Measurements from ENCODE around the gene GATA5. TPM values are rescaled to one million over a fixed set of nuclear protein-coding genes. Genes with fewer than 3 reads are reported as not detected.

GATA5 gene
- total RNA-seq, 1 experiment from 2014 or later, result not detected

DNA sequence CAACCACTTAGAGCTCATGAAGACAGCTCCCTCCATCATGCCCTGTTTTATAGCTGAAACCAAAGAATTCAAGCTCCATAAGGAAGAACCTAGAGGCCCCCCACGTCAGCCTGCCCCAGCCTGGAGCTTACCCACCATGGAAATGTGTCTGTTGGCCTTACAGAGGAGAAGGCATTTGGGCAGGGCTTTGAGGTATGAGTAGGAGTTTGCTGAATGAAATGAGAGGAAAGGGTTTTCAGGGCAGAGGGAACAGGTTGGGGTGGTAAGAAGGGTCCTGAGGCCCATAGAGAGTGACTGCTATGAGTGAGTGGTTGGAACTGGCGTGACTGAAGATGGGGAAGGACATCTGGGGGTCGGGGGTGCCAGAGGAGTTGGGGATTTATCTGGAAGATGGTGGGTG, 12.7 kb upstream of the GATA5 start:
- DNase-seq (ENCODE audit: low read depth), result no peak

DNA sequence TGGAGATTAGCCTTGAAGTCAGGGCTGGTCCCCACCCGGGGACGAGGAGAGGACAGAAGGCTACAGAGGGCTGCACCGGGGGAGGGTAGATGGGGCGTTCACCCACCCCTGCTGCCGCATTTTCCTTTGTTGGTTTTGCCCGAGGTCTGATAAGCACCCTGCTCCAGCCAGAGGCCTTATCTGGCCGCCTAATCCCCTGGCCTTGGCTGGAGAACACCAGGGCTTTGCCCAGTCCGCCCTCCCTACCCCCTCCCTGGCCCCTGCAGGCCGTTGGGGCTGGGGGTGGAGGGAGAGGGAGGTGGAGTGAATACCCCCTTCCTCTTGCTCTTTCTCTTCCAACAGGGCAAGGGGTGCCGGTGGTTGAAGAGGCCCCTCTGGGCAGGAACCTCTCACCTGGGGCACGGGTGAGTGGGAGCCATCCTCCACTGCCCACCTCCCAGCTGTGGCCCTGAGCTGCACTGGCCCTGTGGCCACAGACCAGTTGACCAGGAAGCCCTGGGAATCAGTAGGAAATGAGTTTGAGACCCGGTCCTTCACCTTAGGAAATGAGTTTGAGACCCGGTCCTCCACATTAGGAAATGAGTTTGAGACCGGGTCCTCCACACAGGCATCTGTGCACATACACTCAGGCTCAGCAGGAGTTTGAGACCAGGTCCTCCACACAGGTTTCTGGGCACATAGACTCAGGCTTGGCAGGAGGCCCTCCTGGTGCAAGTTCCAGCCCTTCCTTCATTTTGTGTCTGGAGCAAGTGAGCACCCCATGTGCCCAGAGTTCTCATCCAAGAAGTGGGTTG, 12.0 kb upstream of the GATA5 start:
- no peak for DNase-seq (ENCODE audit: low read depth)

DNA sequence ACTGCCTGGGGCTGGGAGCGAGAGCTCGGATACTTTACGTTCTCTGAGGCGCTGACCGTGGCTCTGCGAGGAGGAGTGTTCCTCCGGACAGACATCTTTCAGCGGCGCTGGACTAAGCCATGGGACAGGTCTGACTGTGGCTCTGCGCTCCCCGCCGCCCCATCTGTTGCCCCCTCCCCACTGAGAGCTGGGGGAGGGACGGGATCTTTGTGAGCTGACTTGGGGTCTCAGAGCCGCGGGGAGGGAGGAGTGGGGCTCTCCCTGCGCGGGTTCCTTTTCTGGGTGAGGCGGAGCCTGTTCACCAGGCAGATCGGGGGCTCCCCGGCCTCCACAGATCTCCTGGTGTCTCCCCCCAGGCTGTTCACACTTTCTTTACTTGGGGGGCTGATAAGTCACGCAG, 11.3 kb upstream of the GATA5 start:
- DNase-seq (ENCODE audit: low read depth), result no peak

DNA sequence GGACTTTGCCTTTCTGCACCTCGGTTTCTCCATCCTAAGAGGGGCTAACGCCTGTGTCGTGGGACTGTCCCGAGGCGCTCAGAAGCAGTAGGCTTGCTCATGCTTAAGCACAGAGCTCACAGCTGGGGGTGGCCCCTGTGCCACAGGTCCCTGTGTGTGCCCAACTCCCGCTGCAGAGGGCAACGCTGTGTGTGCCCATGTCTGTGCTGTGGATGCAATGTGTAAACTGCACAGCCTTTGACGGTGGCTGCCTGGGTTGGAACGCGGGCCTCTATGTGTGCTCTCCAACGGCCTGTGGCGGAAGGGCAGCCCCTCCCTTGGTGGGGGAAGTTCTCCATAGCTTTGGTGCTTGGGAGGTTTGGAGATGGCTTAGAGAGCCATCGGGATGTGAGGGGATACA, 10.7 kb upstream of the GATA5 start:
- no peak for DNase-seq (ENCODE audit: low read depth)

DNA sequence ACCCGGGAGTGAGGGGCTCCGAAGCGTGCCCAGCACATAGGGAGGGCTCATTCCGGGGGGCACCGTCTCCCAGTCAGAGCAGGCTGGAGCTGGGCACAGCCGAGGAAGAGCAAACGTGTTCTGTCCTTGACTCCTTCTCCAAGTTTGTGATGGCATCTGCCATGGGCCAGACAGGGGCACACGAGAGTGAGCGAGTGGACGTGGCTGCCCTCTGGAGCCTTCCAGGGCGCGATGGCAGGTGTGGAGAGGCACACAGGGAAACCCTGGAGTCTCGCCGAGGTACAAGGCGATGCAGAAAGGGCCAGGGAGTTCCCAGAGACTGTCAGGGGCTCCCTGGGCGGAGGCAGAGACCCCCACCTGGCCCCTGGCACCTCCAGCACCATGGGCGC, 9.9 kb upstream of the GATA5 start:
- DNase-seq (ENCODE audit: low read depth), result no peak

DNA sequence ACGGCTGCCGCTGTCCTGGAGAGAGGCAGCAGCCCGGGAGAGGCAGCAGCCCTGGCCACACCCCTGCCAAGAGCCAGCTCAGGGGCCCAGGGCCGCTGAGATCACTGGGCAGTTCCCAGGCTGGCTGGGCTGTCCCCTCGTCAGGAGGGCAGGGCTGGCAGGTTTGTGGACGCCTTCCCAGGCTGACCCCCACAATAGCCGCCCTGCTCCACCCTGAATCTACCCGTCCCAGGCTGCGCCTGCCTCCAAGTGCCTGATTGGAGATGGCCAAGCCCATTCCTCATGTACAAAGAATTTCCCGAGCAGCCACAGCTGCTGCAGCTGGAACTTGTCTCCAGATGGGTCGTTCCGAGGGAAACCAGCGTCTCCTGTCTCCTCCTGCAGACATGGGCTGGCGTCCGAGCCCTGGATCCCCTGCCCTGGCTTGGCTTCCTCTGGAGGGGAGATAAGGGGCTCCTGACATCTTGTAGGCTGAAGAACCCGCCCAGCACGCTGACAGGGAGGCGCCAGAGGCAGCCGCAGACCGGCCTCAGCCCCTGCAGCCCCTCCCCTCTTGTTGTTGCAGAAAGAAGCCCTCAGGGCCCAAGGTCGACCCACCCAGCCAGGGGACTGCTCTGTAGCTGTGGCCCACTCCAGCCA, 9.4 kb upstream of the GATA5 start:
- DNase-seq (ENCODE audit: low read depth), result peak; percentile 40

DNA sequence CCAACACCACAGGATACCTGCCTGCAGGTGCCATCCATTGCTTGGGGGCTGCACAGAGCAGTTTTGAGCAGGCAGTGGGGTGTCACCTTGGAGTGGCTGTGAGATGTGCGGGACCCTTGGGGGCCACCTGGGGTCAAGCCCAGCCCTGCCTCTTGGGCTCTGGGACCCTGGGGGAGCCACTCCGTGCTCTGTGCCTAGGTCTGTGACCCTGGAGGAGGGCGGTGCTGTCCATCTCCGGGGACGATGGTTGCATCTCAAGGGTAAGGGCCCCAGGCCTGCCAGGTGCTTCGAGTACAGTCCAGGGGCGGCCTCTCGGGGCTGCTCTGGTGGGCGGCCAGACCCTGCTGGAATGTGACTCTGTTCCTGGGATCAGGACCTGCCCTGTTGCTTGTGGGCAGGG, 8.7 kb upstream of the GATA5 start:
- DNase-seq (ENCODE audit: low read depth), result no peak

DNA sequence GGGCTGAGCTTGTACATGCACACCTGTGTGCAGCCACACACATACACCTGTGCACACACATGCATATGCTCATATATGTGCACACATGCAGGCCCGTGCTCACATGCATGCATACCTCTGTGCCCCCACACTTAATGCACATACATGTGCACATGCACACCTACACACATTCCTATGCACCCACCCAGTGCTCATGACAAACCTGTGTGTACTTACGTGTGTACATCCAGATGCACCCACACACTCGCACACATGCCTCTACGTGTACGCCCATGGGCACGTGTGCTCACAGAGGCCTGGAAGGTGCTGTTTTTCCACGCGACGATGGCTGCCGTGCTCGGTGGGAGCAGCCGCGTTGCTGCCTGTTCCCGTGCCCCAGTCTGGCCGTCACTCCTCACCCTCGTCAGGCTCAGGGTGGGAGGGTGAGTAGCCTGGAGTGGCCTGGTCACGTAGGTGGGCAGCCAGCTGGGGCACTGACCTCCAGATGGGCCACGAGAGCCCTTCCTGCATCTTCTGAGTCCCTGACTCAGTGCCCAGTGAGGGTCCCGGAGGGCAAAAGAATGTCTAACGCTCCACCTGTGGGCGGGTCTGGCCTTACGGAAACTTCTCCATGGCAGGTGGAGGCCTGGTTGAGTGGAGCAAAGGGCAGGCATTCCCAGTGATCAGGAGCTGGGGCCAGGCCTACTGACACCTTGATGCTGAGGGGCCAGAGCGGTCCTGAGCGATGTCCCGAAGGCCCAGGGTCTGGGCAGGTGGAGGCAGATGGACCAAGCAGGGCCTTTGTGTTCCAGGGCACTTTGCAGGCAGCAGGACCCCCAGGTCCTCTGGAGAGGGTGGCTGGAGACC, 8.0 kb upstream of the GATA5 start:
- DNase-seq (ENCODE audit: low read depth), result no peak

DNA sequence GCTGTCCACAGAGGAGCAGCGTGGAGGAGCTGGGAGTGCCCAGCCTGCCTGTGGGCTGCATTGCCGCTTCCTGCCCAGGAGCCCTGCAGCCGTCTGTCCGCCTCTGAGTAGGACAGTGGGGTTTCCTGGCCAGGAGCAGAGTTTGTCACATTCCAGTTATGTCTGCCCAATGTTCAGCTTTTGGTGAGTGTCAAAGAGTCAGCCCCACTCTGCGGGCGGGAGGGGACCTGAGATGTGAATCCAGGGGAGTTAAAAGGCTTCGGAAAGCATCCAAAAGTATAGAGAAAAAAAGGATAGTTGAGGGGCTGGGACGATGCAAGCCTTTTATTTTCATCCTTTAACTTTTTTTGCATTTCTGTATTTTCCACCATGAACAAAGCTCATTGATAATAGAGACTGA, 7.2 kb upstream of the GATA5 start:
- DNase-seq (ENCODE audit: low read depth), result no peak

DNA sequence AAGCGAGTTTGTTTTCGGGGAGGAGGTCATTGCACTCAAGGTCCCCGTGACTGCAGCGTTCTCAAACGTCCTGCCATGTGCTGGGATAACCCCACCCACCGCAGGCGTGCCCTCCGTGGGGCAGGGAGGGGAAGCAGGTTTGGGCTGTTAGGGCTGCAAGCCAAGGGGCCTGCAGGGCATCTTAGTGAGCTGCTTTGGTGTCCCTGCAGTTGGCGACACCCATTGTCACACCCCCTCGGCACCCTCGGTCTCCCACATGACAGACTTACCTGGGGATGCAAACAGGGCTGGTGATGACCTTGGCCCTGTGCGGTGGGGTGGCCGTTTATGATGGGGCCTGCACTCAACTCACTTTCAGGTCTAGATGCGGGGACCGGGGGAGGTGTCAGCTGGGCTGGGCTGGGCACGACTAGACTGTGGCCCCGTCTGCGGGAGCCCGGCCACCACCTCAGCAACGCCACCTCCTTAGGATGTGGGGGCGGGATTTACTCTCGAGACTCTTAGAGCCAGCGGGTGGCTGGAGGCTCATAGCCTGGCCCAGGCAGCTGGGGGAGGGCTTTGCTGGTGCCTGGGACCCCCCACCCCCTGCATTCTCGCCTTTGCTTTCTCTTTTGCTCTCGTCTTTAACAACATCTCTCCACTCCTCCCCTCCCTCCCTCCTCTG, 6.5 kb upstream of the GATA5 start:
- DNase-seq (ENCODE audit: low read depth), result no peak

DNA sequence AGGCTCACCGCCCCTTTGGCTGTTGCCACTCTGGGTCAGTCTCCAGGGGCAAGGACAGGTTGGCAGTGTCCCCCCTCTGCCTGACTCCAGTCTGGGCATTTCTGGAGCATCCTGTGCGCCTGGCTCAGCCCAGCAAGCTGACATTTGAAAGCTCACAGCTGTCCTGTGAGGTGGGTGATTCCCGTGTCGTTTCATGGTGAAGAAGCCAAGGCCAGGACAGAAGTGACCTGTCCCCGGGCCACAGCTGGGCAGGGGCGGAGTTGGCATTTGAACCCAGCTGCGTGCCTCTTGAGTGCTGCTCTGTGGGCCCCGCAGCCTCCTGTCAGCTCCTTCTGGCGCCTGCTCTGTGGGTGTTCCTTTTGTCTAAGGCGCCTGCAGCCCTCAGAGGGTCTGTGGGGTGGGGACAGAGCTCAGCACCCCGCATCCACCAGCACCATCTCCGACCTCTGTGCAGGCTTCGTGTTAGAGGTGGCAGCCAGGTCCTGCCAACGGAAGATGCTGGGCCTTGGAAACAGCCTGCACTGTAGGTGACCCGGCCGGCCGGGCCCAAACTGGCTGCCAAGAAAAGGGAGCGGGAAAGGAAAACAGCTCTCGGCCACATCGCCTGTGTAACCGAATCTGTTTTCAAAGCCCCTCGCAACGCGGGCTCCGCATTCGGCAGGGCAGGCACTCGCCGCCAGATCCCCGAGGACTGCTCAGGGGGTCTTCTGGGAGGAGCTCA, 5.8 kb upstream of the GATA5 start:
- DNase-seq (ENCODE audit: low read depth), result no peak

DNA sequence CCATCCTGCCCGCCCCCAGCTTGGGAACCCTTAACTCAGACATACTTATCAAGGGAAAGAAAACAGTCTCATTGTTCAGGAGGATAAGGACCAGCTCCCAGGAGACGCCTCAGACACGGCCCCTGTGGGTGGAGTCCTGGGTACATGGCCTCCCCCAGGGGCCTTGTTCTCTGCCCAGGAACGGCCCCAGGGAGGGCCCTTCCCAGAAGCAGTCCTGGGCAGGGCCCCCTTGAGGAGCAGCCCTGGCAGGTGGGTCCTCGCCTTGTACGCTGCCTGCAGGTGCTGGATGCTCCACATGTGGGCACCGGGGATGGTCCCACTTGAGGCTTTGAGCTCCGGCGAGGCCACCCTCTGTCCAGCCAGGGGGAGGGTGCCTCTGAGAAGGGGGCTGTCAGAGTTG, 4.5 kb upstream of the GATA5 start:
- no peak for DNase-seq (ENCODE audit: low read depth)

DNA sequence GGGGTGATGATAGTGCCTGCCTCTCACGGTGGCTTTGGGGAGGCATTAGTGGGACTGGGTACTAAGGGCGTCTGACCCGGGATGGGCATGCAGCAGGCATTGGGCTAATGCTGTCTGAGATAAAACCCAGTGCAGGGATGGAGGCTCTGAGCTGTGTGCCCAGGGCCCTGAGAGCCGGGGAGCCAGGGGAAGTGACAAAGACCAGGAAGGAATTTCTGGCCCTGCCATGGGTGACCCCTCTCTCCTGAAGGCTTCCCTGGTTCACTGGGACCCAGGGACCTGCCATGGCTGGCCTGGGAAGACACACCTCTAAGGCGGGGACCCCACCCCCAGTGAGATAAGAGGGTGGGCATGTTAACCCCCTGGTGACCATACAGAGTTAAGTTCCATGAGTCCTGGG, 3.9 kb upstream of the GATA5 start:
- no peak for DNase-seq (ENCODE audit: low read depth)

DNA sequence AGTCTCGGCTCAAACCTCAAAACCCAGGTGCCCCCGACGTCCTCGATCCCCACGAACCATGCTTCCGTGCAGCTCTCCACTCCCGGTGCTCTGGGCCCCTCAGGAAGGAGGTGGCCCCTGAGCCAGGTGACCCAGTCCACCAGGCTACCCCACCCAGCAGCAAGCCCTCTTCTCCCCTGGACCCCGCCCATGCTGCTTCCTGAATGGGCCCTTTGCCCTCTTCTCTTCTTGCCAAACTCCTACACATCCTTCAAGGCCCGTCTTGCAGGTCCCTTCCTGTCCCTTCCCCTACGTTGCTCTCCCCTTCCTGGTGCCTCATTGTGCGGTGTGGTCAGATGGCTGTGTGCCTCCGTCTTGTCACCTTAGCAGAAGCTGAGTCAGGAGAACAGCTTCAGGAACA, 3.4 kb upstream of the GATA5 start:
- no peak for DNase-seq (ENCODE audit: low read depth)

DNA sequence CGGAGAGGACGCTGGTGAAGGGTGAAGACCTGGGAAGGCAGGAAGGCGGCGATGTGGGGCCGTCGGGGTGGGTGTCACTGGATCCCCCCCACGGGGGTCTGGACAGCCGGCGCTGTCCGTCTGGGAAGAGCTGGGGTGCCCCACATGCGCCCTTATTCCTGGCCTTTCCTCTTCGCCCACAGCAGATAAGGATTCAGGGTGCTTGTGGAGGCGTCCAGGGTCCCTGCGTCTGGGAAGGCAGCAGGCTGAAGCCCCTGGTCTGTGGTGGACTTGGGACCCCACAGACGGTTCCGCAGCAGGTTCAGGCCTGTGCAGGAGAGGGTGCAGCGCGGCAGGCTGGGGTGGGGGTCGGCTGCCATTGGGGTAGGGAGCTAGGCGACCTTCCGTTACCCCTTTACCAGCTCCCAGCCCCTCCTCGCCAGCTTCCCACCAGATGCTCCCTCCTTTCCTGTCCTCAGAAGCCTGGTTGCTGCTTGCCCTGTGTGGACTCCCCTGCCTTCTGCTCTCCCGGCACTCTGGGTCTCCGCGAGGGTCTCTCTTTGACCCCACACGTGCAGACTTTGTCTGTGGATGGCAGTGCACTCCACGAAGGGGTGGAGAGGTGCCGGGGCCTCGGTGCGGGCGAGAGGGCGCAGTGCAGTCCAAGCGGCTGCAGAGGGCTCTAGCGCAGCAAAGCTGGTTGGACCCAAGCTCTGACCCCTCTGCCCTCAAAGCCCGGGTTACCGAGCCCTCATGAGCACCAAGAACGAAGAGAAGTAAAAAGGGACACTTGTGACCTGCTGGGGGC, 2.1 kb upstream of the GATA5 start:
- no peak for DNase-seq (ENCODE audit: low read depth)

DNA sequence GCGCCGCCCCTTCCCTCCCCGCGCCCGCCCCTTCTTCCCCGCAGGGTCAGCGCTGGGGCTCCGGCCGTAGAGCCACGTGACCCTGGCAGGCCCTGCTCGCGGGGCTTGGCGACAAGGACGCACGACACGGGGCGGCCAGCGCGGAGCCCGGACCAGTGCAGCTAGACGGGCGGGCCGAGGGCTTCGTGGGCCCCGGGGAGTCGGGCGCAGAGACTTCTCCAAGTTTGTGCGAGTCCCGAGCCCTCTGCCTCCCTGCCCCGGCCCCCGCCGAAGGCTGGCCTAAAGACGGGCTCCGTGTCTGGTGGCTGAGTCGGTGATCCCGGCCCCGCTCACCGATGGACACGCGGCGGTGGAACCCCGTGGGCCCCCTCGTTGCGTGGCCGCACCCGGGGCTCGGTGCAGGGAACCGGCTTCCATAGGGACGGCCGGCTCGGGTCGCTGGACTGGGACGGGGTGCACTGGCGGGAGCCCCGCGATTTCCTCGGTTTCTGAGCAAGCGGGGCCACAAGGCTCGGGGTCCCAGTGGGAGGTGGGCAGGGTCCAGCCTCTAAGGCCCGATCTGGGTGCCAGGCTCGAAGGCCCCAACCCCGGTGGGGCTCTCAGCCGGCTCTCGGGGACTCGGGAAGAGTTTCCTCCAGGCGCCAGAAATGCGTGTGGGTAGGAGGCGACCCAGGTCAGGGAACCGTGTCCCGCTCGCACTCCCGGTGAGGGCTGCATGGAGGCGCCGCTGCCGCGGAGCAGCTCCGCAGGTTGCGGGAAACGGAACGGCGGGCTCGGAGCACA, 452 bp upstream of the GATA5 start:
- no peak for DNase-seq (ENCODE audit: low read depth)

DNA sequence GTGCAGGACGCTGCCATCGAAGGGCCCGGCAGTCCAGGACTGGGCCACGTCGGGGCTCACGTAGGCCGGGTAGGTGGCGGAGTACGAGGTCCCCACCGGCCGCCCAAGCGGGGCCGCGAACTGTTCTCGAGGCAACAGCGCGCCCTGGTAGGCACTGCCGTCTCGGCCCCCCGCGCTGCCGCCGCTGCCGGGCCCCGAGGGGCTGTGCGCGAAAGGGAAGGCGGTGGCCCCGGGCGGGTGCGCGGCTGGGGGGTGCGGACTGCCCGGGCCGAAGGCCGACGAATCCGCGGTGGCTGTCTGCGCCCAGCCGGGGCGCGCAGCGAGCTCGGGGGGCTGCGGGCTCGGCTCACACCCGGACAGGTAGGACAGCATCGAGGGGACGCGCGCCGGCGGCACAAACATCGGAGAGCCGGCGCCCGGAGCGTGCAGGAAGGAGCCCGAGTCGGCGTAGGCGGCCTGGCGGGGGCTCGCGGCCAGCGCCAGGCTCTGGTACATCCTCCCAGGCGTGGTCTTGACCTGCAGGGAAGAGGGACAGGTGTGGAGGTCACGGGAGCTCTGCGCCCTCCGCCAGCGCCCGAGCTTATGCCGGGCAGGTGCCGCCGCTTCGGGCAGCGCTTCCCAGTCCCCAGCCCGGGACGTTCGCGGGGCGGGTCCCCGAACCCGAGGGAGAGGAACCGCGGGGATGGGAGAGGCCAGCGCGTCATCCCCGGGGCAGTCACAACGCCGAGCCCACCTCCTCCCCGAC, 596 bp downstream of the GATA5 start:
- DNase-seq (ENCODE audit: low read depth), result no peak

DNA sequence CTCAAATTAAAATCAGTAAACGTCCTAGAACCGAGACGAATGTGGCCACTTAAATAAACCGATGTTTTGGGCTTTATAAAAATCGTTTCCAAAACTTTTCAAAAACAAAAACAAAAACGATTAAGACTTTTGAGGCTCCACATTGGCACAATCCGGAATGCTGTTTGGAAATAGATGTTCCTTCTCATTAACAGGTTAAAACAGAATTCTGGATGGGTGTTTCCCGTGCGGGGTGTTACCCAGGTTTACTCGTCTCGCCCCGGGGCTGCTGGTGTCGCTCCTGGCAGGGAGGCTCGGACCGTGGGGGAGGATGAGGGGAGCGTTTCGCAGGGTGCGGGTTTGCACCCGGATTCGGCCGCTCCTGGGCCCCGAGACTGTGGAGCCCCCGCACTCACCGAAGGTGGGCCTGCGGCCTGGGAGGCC, 1.2 kb downstream of the GATA5 start:
- DNase-seq (ENCODE audit: low read depth), result no peak

Data from M059J (cell line).